GM12872 (cell line): ENCODE results near the gene EBF3.

Source experiments
- CTCF ChIP-seq: IDR thresholded peaks from 3 replicates; pipeline ENCODE4 v1.5.1; 2011; ENCODE audit warnings: low read depth, mild to moderate bottlenecking, low read length, moderate library complexity; ENCODE audit not compliant: insufficient read depth

EBF3 gene

GRCh38 chr10:129892548-129893052, 71.5 kb downstream of the EBF3 start:
- TF ChIP-seq CTCF: no peak

GRCh38 chr10:129891806-129892205, 72.3 kb downstream of the EBF3 start:
- TF ChIP-seq CTCF: no peak

GRCh38 chr10:129890170-129890569, 73.9 kb downstream of the EBF3 start:
- TF ChIP-seq CTCF: no peak

- TF ChIP-seq CTCF: peak; percentile 74
These were observed 75.1 kb downstream of the EBF3 start for GRCh38 chr10:129888784-129889616.

- no peak for TF ChIP-seq CTCF
These were observed 75.9 kb downstream of the EBF3 start for GRCh38 chr10:129887986-129888783.

- no peak for TF ChIP-seq CTCF
These were observed 76.6 kb downstream of the EBF3 start for GRCh38 chr10:129887381-129887905.

- TF ChIP-seq CTCF: no peak
These were observed 77.8 kb downstream of the EBF3 start for GRCh38 chr10:129886263-129886662.
